ENCODE results near the gene HBD.

The HBD gene

DNA sequence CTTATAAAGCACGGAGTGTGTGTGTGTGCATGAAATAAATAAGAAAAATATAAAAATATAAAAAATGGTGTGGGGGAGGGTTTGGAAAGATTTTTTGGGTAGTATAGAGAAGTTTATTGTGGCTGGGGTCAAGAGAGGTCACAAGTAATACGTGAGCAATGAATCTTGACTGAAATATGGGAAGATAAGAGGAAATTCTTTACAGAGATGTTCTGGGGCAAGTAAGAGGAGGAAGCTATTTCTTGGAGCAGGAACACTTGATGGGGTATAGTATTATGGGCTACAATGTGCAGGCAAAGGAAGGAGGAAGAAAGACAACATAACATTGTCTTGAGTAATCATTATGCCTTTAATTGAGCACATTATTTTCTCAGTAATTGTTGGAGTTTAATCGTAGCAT is 2.1 kb downstream of the HBD start:
- no peak for DNase-seq (ENCODE audit: low spot score)

DNA sequence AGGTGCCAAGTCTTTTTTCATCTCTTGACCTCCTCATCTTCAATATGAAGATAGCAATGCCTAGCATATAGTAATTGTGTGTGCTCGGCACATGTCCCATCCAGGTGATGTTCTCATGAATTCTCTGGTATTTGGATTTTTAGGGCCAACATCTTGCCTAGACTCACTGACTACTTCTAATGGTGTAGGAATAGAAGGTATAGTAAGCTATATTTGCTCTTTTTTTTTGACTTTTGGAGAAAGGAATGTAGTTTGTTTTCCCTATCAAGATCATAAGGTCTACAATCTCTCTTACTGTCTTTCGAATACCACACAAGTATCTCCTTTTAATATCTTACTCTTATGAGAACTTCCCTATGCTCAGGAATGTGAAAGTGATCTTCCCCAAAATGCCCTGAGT is 3.2 kb downstream of the HBD start:
- DNase-seq (ENCODE audit: low spot score), result no peak

DNA sequence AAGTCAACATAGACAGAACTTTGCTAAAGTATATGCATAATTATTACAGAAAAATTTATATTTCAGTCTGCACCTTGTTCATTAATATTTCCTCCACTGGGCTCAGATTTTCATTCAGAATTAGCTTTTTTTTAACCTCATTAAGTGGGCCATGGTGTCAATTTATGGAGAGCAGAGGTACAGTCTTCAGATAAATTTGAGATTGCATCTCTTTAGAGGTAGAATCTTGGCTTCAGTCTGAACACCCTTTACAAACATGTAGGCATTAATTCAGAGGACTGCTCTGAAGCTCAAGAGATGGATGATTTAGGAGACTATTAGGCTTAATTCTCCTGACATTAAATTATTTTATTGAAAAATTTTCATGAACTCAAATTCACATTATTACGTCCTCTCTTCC is 4.0 kb downstream of the HBD start:
- no peak for DNase-seq (ENCODE audit: low spot score)

DNA sequence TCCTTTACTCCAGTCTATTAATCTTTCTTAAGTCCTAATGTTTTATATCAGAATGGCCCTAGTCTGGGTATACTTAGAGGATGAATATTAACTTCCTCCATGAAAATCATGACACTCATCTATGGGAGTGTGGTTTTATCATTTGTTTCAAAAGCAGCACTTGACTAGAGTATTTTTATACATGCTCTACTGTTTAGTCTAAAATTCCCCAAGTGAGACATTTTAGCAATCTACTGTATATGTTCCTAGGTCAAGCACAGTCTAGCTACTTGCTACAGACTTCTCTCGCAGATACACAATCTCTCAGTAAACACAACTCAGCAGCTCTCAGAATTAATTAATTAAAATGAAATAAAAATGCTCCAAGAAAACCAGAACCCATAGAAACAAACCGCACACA is 4.5 kb downstream of the HBD start:
- no peak for DNase-seq (ENCODE audit: low spot score)

DNA sequence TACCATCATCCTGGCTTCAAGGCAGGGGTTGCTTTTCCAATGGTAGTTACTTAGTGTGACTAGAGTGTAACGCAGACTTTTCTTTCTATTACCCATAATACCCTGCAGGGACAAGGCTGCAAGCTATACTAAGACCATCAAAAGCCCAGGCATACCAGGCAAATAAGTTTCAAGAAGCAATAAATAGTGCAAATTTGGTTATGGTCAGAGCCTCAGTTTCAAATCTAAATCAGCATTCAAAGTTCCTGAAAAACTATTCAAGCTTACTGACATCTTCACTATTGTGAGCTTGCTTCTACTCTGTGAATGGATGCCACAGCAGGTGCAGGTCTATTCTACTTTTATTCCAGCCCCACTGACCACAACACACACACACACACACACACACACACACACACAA is 4.9 kb downstream of the HBD start:
- no peak for DNase-seq (ENCODE audit: low spot score)

DNA sequence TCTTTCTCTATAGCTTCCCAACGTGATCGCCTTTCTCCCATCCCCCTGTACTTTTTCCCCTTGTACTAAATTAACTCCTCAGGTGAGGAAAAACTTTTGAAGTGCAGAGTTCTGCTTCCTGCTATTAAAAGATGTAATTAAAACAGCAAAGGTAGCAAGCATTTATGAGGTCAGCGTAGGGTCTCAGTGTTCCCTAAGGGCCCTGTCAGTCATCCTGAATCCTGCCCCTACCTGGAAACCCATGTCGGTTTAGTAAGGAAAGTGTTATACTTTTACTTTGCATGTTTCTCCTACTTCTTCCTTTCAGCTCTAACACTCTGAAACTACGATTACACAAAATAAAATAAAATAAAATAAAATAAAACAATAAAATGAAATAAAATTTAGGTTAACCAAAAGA is 6.2 kb downstream of the HBD start:
- no peak for DNase-seq (ENCODE audit: low spot score)

DNA sequence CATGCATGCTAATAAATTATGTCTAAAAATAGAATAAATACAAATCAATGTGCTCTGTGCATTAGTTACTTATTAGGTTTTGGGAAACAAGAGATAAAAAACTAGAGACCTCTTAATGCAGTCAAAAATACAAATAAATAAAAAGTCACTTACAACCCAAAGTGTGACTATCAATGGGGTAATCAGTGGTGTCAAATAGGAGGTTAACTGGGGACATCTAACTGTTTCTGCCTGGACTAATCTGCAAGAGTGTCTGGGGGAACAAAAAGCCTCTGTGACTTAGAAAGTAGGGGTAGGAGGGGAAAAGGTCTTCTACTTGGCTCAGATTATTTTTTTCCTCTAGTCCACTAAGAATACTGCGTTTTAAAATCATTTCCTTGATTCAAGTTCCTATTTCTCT is 6.6 kb downstream of the HBD start:
- DNase-seq (ENCODE audit: low spot score), result no peak

DNA sequence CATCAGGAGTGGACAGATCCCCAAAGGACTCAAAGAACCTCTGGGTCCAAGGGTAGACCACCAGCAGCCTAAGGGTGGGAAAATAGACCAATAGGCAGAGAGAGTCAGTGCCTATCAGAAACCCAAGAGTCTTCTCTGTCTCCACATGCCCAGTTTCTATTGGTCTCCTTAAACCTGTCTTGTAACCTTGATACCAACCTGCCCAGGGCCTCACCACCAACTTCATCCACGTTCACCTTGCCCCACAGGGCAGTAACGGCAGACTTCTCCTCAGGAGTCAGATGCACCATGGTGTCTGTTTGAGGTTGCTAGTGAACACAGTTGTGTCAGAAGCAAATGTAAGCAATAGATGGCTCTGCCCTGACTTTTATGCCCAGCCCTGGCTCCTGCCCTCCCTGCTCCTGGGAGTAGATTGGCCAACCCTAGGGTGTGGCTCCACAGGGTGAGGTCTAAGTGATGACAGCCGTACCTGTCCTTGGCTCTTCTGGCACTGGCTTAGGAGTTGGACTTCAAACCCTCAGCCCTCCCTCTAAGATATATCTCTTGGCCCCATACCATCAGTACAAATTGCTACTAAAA is 7.5 kb downstream of the HBD start, which contains the start of gene HBB:
TSS of gene HBB (minus strand) at position 340 of the 579 bp plus-strand sequence. CDS start at position 290, 50 bp downstream.
- no peak for DNase-seq (ENCODE audit: low spot score)

DNA sequence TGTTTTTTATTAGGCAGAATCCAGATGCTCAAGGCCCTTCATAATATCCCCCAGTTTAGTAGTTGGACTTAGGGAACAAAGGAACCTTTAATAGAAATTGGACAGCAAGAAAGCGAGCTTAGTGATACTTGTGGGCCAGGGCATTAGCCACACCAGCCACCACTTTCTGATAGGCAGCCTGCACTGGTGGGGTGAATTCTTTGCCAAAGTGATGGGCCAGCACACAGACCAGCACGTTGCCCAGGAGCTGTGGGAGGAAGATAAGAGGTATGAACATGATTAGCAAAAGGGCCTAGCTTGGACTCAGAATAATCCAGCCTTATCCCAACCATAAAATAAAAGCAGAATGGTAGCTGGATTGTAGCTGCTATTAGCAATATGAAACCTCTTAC is 8.8 kb downstream of the HBD start:
- no peak for DNase-seq (ENCODE audit: low spot score)

DNA sequence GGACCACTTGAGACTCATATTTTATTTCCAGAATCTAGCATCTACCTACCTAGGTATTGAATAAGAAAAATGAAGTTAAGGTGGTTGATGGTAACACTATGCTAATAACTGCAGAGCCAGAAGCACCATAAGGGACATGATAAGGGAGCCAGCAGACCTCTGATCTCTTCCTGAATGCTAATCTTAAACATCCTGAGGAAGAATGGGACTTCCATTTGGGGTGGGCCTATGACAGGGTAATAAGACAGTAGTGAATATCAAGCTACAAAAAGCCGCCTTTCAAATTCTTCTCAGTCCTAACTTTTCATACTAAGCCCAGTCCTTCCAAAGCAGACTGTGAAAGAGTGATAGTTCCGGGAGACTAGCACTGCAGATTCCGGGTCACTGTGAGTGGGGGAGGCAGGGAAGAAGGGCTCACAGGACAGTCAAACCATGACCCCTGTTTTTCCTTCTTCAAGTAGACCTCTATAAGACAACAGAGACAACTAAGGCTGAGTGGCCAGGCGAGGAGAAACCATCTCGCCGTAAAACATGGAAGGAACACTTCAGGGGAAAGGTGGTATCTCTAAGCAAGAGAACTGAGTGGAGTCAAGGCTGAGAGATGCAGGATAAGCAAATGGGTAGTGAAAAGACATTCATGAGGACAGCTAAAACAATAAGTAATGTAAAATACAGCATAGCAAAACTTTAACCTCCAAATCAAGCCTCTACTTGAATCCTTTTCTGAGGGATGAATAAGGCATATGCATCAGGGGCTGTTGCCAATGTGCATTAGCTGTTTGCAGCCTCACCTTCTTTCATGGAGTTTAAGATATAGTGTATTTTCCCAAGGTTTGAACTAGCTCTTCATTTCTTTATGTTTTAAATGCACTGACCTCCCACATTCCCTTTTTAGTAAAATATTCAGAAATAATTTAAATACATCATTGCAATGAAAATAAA is 9.5 kb downstream of the HBD start:
- DNase-seq (ENCODE audit: low spot score), result no peak

DNA sequence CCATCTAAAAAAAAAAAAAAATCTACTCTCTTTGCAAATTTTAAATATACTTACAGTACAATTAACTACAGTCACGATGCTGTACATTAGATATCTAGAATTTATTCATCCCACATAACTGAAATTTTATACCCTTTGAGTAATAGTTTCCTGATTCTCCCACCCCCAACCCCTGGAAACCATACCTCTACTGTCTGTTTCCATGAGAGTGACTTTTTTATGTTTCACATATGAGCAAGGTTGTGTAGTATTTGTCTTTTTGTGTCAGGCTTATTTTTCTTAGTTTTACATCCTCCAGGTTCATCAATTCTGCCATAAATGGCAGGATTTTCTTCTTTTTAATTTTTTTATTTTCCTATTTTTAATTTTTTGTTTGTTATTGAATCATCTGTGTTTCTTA is 10.6 kb downstream of the HBD start:
- DNase-seq (ENCODE audit: low spot score), result no peak

DNA sequence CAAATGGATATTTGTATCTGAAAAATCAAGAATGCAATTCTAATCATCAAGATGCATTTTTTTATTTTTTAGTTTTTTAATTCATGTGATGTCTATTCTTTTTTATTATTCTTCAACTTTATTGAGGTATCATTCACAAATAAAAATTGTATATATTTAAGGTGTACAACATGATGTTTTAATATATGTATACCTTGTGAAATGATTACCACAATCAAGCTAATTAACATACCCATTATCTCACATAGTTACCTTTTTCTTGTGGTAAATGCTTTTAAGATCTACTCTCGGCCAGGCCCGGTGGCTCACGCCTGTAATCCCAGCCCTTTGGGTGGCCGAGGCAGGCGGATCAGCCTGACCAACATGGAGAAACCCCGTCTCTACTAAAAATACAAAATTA is 11.1 kb downstream of the HBD start:
- no peak for DNase-seq (ENCODE audit: low spot score)

DNA sequence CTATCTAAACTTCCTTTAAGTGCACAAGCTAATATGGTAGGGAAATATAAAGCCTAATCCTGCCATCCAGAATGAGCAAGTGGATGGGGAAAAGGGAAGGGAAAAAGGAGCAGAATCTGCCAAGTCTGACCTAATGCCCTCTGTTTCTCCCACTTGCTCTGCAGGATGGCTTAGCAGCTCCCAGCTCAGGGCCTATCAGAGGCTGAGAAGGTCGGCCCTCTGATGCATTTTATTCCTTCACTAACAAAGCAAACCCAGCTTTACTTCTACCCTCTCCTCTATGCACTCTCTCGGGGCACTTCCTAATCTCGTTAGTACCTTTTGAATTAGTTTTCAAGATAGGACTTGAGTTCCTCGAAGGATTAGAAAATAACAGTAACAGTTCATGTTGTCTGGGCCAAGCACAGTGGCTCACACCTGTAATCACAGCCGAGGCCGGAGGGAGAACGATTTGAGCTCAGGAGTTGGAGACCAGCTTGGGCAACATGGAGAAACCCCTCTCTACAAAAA is 23.9 kb downstream of the HBD start:
- no peak for DNase-seq (ENCODE audit: low spot score)

DNA sequence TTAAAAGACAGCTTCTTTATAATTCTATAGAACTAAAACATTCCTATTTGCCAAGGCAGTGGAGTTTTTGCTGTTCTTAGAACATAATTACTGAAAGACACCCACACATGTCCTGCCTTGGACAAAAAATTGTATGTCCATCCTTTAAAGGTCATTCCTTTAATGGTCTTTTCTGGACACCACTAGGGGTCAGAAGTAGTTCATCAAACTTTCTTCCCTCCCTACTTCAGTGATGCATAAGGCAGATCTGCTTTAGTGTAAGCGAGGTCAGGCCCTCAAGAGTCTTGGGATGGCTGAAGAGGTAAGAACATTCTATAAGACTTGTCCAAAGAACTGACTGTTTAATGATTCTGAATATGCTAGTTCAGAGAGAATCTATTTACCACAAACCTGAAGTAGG is 29.5 kb downstream of the HBD start:
- peak; percentile 27 for DNase-seq (ENCODE audit: low spot score)

DNA sequence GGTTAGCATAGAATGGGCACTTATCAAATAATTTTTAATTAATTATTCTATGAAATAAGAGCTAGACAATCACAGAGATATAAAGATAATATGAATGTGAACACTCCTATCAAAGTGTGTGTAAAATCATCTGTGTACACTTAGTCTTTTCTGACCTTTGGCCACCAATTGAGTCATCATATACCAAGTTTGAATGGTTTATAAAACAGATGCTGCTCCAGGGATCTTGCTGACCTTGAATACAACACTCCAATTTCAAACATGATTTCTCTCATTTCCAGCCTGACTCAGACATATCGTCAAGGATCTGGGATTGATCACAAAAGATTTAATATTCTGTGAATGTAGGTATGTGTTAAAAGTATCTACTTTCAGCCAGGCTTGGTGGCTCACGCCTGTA is 30.9 kb downstream of the HBD start:
- no peak for DNase-seq (ENCODE audit: low spot score)

DNA sequence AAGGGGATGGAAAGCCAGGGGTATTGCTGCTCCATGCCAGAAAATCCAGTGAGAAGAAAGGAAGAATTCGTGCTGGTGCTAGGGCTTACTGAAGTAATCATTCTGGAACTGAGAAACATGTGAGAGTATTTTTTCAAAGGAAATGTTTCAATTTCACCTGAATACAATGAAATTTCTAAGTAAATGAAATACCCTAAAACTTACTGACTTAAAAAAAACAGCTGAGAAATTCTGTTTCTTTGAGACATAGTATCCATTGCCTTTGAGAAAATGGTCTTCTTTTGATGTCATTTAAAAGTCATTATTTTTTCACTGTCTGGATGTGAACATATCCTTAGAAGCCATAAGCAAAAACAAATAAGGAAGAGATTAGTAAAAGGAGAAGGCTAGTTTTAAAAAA is 33.7 kb downstream of the HBD start, which contains the start of gene OR51V1:
TSS of gene OR51V1 (minus strand) at position 101 of the 400 bp plus-strand sequence. CDS start at position 101, 0 bp downstream.
- DNase-seq (ENCODE audit: low spot score), result no peak

DNA sequence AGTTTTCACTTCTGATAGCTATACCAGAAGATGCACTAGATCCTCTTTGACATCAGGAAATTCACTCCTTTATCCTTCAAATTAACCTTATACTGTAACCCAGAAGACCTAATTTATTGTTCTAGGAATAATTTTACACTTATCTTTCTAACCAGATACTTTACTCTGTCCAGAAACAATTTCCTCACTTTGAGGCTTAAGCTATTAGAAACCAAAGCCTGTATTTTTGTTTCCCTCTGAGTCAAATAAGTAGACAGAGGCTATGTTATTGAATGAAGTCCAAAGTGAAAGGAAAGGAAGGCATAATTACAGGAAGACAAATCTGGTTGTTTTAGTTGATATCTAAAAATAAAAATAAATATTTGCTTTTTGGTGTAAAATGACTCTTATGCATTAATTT is 36.0 kb downstream of the HBD start:
- no peak for DNase-seq (ENCODE audit: low spot score)

DNA sequence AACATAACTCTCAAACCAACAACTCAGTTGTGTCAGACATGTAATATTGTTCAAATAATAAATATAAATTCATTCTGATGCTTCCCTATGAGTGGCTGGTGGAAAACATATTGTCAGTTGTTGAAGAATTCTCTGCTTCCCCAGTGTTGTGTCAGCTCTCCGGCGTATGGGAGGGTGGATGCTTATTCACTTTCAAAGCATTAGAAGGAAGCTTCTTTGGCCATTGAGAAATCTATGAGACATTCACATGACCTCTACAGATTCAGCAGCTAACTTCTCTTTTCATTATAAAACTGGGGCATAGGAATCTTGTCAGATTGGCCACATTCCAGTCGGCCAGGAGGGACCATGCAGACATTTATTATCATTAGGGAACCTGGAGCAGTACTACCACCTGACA is 36.7 kb downstream of the HBD start:
- no peak for DNase-seq (ENCODE audit: low spot score)

DNA sequence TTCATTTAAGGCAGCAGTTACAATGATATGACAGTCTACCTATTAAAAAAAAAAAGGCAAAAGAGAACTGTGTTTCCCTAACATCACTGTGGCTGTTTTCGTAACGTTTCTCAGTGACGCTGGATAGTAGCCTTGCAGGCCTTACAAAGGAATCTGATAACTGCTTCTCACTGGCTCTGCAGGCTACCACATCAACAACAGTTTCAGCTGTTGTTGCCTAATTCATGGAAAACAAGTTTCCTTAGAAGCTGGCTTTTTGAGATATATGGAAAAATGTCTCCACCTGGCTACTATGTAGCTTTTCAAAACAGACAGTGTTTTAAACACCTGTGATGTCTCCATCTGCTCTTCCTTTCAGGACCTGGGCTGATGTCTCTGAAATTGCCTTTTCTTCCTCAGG is 37.6 kb downstream of the HBD start:
- no peak for DNase-seq (ENCODE audit: low spot score)

DNA sequence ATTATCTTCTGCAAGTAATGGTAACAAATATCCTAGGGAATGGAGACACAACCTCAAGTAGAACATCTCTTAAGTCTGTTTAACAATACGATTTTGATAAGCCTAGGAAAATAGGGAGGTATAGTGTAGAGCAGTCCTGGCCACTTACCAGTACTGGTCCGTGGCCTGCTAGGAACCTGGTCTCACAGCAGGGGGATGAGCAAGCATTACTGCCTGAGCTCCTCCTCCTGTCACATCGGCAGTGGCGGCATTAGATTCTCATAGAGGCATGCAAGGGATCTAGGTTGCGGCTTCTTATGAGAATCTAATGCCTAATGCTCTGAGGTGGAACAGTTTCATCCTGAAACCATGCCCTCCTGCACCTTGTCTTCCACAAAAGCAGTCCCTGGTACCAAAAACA is 38.2 kb downstream of the HBD start:
- no peak for DNase-seq (ENCODE audit: low spot score)

DNA sequence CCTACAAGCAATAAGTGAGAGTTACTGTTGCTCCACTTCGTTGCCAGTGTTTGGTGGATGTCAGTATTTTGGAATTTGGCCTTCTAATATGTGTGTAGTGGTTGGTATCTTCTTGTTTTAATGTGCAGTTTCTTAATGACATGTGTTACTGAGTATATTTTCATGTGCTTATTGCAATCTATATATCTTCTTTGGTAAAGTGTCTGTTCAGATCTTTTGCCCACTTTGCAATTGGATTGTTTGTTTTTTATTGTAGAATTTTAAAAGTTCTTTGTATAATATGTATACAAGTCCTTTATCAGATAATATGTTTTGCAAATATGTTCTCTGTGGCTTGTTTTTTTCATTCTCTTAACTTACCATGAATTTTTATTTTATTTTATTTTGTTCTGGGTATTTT is 41.5 kb downstream of the HBD start:
- no peak for DNase-seq (ENCODE audit: low spot score)

DNA sequence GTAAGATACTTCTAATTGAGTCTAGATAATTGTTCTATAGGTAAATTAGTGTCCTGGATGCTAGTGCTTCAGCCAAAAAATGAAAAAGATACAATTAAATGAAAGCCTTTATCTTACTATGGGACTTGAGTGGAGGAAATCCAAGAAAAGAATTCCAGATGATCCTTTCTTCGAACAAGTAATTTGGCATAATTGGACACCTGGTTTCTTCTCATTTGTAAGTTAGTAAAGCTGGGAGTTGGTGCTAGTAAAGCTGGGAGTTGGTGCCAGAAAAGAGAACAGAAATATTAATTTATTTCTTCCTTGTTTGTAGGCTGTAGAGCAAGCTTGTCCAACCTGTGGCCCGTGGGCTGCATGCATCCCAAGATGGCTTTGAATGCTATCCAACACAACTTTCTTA is 46.1 kb downstream of the HBD start:
- DNase-seq (ENCODE audit: low spot score), result no peak

Data from NAMALWA (cell line).